ENCODE data around the gene GZF1. TPM values are rescaled to one million over a fixed set of nuclear protein-coding genes. Genes with fewer than 3 reads are reported as not detected.

Gene GZF1
- total RNA-seq, 2 donors from 2014 or later = 5.9 to 9.5 TPM

GRCh38 chr20:23390091-23390774 is 28.3 kb downstream of the GZF1 start:
- Mint-ChIP-seq H3K4me1 (ENCODE audit: low read depth) (no peaks in the 10 kb centered on the region), H3K4me3 (no peak overlapping the region), H3K36me3 (ENCODE audit: insufficient read depth in 2 of 2) (peaks cover 10 to 16% of the 10 kb centered on the region in 2 donors), H3K9me3 (no peaks in the 10 kb centered on the region), H3K27me3 (ENCODE audit: low read depth) (no peaks in the 10 kb centered on the region), H3K27ac (no peak overlapping the region)
- ATAC-seq (replicated peaks in 1 of 2) (no peak), DNase-seq (no peak)

GRCh38 chr20:23391707-23392310 is 29.8 kb downstream of the GZF1 start:
- Mint-ChIP-seq H3K27ac (no peak overlapping the region), H3K36me3 (ENCODE audit: insufficient read depth in 2 of 2) (peaks cover 10 to 16% of the 10 kb centered on the region in 2 donors), H3K9me3 (no peaks in the 10 kb centered on the region), H3K27me3 (ENCODE audit: low read depth) (no peaks in the 10 kb centered on the region), H3K4me3 (no peak overlapping the region), H3K4me1 (ENCODE audit: low read depth) (no peaks in the 10 kb centered on the region)
- ATAC-seq (replicated peaks in 1 of 2) (no peak), DNase-seq (no peak)

- Mint-ChIP-seq H3K4me3 (no peak overlapping the region), H3K36me3 (ENCODE audit: insufficient read depth in 2 of 2) (peaks cover 7 to 11% of the 10 kb centered on the region in 2 donors), H3K9me3 (no peaks in the 10 kb centered on the region), H3K27ac (no peak overlapping the region), H3K4me1 (ENCODE audit: low read depth) (peaks cover 12% of the 10 kb centered on the region), H3K27me3 (ENCODE audit: low read depth) (no peaks in the 10 kb centered on the region)
- peak in 1 of 2 donors; percentile 25 for ATAC-seq (replicated peaks in 1 of 2)
- no peak for DNase-seq
These were observed 32.2 kb downstream of the GZF1 start for GRCh38 chr20:23393996-23394775.

- no peak overlapping the region for H3K4me3 Mint-ChIP-seq
- peaks cover 7 to 11% of the 10 kb centered on the region in 2 donors for H3K36me3 Mint-ChIP-seq (ENCODE audit: insufficient read depth in 2 of 2)
These were observed 35.1 kb downstream of the GZF1 start for GRCh38 chr20:23396950-23397627.

GRCh38 chr20:23397961-23398360 is 36.0 kb downstream of the GZF1 start:
- Mint-ChIP-seq H3K27ac (peak overlapping the region; percentile 31), H3K9me3 (no peaks in the 10 kb centered on the region), H3K27me3 (ENCODE audit: low read depth) (no peaks in the 10 kb centered on the region), H3K4me3 (peak overlapping the region; percentile 69 to 73), H3K36me3 (ENCODE audit: insufficient read depth in 2 of 2) (peaks cover 7 to 11% of the 10 kb centered on the region in 2 donors), H3K4me1 (ENCODE audit: low read depth) (peaks cover 34% of the 10 kb centered on the region)
- ATAC-seq (replicated peaks in 1 of 2) = no peak
- DNase-seq = no peak

More at GRCh38 chr20:23396950-23397627, 35.1 kb downstream of the GZF1 start:
- Mint-ChIP-seq H3K27ac (peak overlapping the region; percentile 7), H3K27me3 (ENCODE audit: low read depth) (no peaks in the 10 kb centered on the region), H3K9me3 (no peaks in the 10 kb centered on the region), H3K4me1 (ENCODE audit: low read depth) (peaks cover 34% of the 10 kb centered on the region)
- ATAC-seq (replicated peaks in 1 of 2) (no peak), DNase-seq (no peak)

GRCh38 chr20:23399568-23400241 is 37.7 kb downstream of the GZF1 start:
- Mint-ChIP-seq H3K36me3 (ENCODE audit: insufficient read depth in 2 of 2) (peaks cover 2% of the 10 kb centered on the region in 2 donors), H3K4me3 (peak overlapping the region; percentile 38 to 53), H3K4me1 (ENCODE audit: low read depth) (peaks cover 34% of the 10 kb centered on the region), H3K27me3 (ENCODE audit: low read depth) (no peaks in the 10 kb centered on the region), H3K9me3 (no peaks in the 10 kb centered on the region), H3K27ac (no peak overlapping the region)
- peak; percentile 96 to 97 for ATAC-seq (replicated peaks in 1 of 2)
- peak; percentile 31 to 40 for DNase-seq

- Mint-ChIP-seq H3K27ac (no peak overlapping the region), H3K4me1 (ENCODE audit: low read depth) (peaks cover 34% of the 10 kb centered on the region), H3K4me3 (no peak overlapping the region), H3K9me3 (no peaks in the 10 kb centered on the region), H3K36me3 (ENCODE audit: insufficient read depth in 2 of 2) (peaks cover 0 to 2% of the 10 kb centered on the region in 2 donors), H3K27me3 (ENCODE audit: low read depth) (no peaks in the 10 kb centered on the region)
- DNase-seq = no peak
- no peak for ATAC-seq (replicated peaks in 1 of 2)
These were observed 39.1 kb downstream of the GZF1 start for GRCh38 chr20:23401051-23401450.

- DNase-seq (no peak), ATAC-seq (replicated peaks in 1 of 2) (no peak)
- H3K4me1 Mint-ChIP-seq (ENCODE audit: low read depth) = peaks cover 41% of the 10 kb centered on the region
- peaks cover 0 to 2% of the 10 kb centered on the region in 2 donors for H3K36me3 Mint-ChIP-seq (ENCODE audit: insufficient read depth in 2 of 2)
- no peaks in the 10 kb centered on the region for H3K27me3 Mint-ChIP-seq (ENCODE audit: low read depth)
- H3K27ac Mint-ChIP-seq = no peak overlapping the region
- H3K4me3 Mint-ChIP-seq = no peak overlapping the region
- H3K9me3 Mint-ChIP-seq = no peaks in the 10 kb centered on the region
These were observed 41.8 kb downstream of the GZF1 start for GRCh38 chr20:23403751-23404150.

GRCh38 chr20:23404196-23404595 is 42.2 kb downstream of the GZF1 start:
- no peaks in the 10 kb centered on the region for H3K27me3 Mint-ChIP-seq (ENCODE audit: low read depth)
- peaks cover 0 to 2% of the 10 kb centered on the region in 2 donors for H3K36me3 Mint-ChIP-seq (ENCODE audit: insufficient read depth in 2 of 2)
- H3K9me3 Mint-ChIP-seq = no peaks in the 10 kb centered on the region
- H3K27ac Mint-ChIP-seq = no peak overlapping the region
- ATAC-seq (replicated peaks in 1 of 2) = no peak
- DNase-seq = no peak
- H3K4me1 Mint-ChIP-seq (ENCODE audit: low read depth) = peaks cover 37% of the 10 kb centered on the region
- H3K4me3 Mint-ChIP-seq = no peak overlapping the region

- DNase-seq = no peak
- peaks cover 15% of the 10 kb centered on the region for H3K4me1 Mint-ChIP-seq (ENCODE audit: low read depth)
These were observed 44.9 kb downstream of the GZF1 start for GRCh38 chr20:23406880-23407279.

GRCh38 chr20:23407781-23408464 is 45.9 kb downstream of the GZF1 start:
- no peaks in the 10 kb centered on the region for H3K9me3 Mint-ChIP-seq
- H3K4me1 Mint-ChIP-seq (ENCODE audit: low read depth) = peaks cover 22% of the 10 kb centered on the region
- no peaks in the 10 kb centered on the region for H3K27me3 Mint-ChIP-seq (ENCODE audit: low read depth)
- H3K27ac Mint-ChIP-seq = peak overlapping the region; percentile 91
- ATAC-seq (replicated peaks in 1 of 2) (peak; percentile 96 to 99), DNase-seq (peak; percentile 38 to 42)
- H3K36me3 Mint-ChIP-seq (ENCODE audit: insufficient read depth in 2 of 2) = peaks cover 0 to 1% of the 10 kb centered on the region in 2 donors
- H3K4me3 Mint-ChIP-seq = peak overlapping the region; percentile 56 to 57

More at GRCh38 chr20:23406880-23407279, 44.9 kb downstream of the GZF1 start:
- no peak overlapping the region for H3K27ac Mint-ChIP-seq
- H3K9me3 Mint-ChIP-seq = no peaks in the 10 kb centered on the region
- H3K4me3 Mint-ChIP-seq = no peak overlapping the region
- H3K36me3 Mint-ChIP-seq (ENCODE audit: insufficient read depth in 2 of 2) = no peaks in the 10 kb centered on the region
- ATAC-seq (replicated peaks in 1 of 2) = no peak
- no peaks in the 10 kb centered on the region for H3K27me3 Mint-ChIP-seq (ENCODE audit: low read depth)

- no peak for ATAC-seq (replicated peaks in 1 of 2)
- DNase-seq = no peak
- Mint-ChIP-seq H3K9me3 (no peaks in the 10 kb centered on the region), H3K27me3 (ENCODE audit: low read depth) (no peaks in the 10 kb centered on the region), H3K4me3 (no peak overlapping the region), H3K36me3 (ENCODE audit: insufficient read depth in 2 of 2) (peaks cover 0 to 1% of the 10 kb centered on the region in 2 donors), H3K4me1 (ENCODE audit: low read depth) (peaks cover 31% of the 10 kb centered on the region), H3K27ac (no peak overlapping the region)
These were observed 47.0 kb downstream of the GZF1 start for GRCh38 chr20:23408957-23409356.

Data from activated T-cell treated with anti-CD3 and anti-CD28 coated beads, Interleukin-2, amount 50 U/mL, for 72 hours (primary cell).